Measurements from ENCODE around the gene ZNF618.

GRCh38 chr9:113919871-113920270, 43.8 kb downstream of the ZNF618 start:
- TF ChIP-seq EZH2phosphoT487 (IDR thresholded peaks at IDR 0.05; ENCODE audit: insufficient read depth, low read depth) (no peak), EZH2 (IDR thresholded peaks at IDR 0.05; ENCODE audit: insufficient read depth, poor library complexity, severe bottlenecking) (no peak)
